A549 treated with RU486 at 1 μM for 4 hours (cell line): Measurements from ENCODE around the gene CACNB4. TPM values are rescaled to one million over a fixed set of nuclear protein-coding genes. Genes with fewer than 3 reads are reported as not detected.

ENCODE experiments used
- total RNA-seq: library from RNA; stranded (reverse); fragments of 200-300 nt; extraction: Qiagen RNA extraction; gene quantifications from 5 replicates; pipeline ENCODE4 v1.2.3, GENCODE V29; 2022; ENCODE audit warnings: low read depth

The CACNB4 gene
- total RNA-seq = 0.02 to 0.32 TPM (median 0.15 TPM) in 4 of 5 replicates, not detected in the other

GRCh38 chr2:152098496-152099366 is at the start of gene CACNB4:
Gene CACNB4, minus strand, starts transcription at chr2:152099044.

GRCh38 chr2:151828143-151828889 is 270.5 kb downstream of the CACNB4 start, which contains the start of gene ARL5A:
Gene ARL5A, minus strand, starts transcription at chr2:151828421. Its CDS starts 245 bp downstream, at chr2:151828176.

Other genes starting within 250 kb of the CACNB4 start
- gene STAM2, start 76.7 kb upstream of the CACNB4 start, total RNA-seq = 4.1 to 10.8 TPM (median 9.7 TPM) in 5 replicates
- 16.3 to 32.0 TPM (median 30.6 TPM) in 5 replicates for gene FMNL2, start 236.1 kb upstream of the CACNB4 start, total RNA-seq